Neutrophil (primary cell): ENCODE measurements around the gene FSTL4.

ENCODE experiments used
- H3K27ac ChIP-seq: fragments of 200-600 bp; sonication (generic); 2 replicates; pipeline ENCODE4 v1.5.1; 2016; ENCODE audit warnings: mild to moderate bottlenecking, moderate library complexity
- H3K27me3 ChIP-seq: fragments of 200-600 bp; sonication (generic); 2 replicates; pipeline ENCODE4 v1.6.0; 2016; ENCODE audit warnings: mild to moderate bottlenecking
- H3K36me3 ChIP-seq: fragments of 200-600 bp; sonication (generic); 2 replicates; pipeline ENCODE4 v1.5.1; 2017
- H3K4me1 ChIP-seq, 2 experiments: fragments of 200-600 bp in 1 of 2; sonication (generic) in 1 of 2; 1 replicate in 1 of 2; 2 replicates in 1 of 2; pipeline versions ENCODE4 v1.5.1 to v1.6.1; 2013 to 2016; ENCODE audit warnings: low read depth in 1 of 2, low read length in 1 of 2, mild to moderate bottlenecking in 1 of 2, moderate library complexity in 1 of 2; ENCODE audit not compliant: control insufficient read depth in 1 of 2, insufficient read depth in 1 of 2
- H3K4me3 ChIP-seq, 2 experiments: fragments of 200-600 bp in 1 of 2; sonication (generic) in 1 of 2; 1 replicate in 1 of 2; 2 replicates in 1 of 2; pipeline ENCODE4 v1.5.1; 2013 to 2016; ENCODE audit warnings: low read depth in 1 of 2, low read length in 1 of 2, mild to moderate bottlenecking in 1 of 2, moderate library complexity in 1 of 2
- H3K9me3 ChIP-seq: fragments of 200-600 bp; sonication (generic); 2 replicates; pipeline ENCODE4 v1.5.1; 2016
- TF ChIP-seq, protein P1 (sequence below): fragments of 200-600 bp; sonication (generic); IDR thresholded peaks from 2 replicates; pipeline ENCODE4 v1.5.1; 2016; ENCODE audit warnings: antibody characterized with exemption

The FSTL4 gene

GRCh38 chr5:133468596-133468995, 143.7 kb downstream of the FSTL4 start:
- H3K36me3 ChIP-seq = no peaks in the 10 kb centered on the region
- TF ChIP-seq, protein P1, sequence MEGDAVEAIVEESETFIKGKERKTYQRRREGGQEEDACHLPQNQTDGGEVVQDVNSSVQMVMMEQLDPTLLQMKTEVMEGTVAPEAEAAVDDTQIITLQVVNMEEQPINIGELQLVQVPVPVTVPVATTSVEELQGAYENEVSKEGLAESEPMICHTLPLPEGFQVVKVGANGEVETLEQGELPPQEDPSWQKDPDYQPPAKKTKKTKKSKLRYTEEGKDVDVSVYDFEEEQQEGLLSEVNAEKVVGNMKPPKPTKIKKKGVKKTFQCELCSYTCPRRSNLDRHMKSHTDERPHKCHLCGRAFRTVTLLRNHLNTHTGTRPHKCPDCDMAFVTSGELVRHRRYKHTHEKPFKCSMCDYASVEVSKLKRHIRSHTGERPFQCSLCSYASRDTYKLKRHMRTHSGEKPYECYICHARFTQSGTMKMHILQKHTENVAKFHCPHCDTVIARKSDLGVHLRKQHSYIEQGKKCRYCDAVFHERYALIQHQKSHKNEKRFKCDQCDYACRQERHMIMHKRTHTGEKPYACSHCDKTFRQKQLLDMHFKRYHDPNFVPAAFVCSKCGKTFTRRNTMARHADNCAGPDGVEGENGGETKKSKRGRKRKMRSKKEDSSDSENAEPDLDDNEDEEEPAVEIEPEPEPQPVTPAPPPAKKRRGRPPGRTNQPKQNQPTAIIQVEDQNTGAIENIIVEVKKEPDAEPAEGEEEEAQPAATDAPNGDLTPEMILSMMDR = no peak
- no peak overlapping the region for H3K27ac ChIP-seq
- H3K9me3 ChIP-seq = no peaks in the 10 kb centered on the region
- peaks cover 51% of the 10 kb centered on the region for H3K27me3 ChIP-seq
- no peak overlapping the region for H3K4me3 ChIP-seq
- H3K4me1 ChIP-seq = peaks cover 7 to 14% of the 10 kb centered on the region in 2 experiments

- Histone ChIP-seq H3K27me3 (peaks cover 45% of the 10 kb centered on the region), H3K27ac (no peak overlapping the region), H3K4me1 (peaks cover 7 to 14% of the 10 kb centered on the region in 2 experiments), H3K9me3 (no peaks in the 10 kb centered on the region), H3K36me3 (no peaks in the 10 kb centered on the region), H3K4me3 (no peak overlapping the region)
- TF ChIP-seq, protein P1 = no peak
Measured at GRCh38 chr5:133467826-133468463, 144.4 kb downstream of the FSTL4 start.

DNA sequence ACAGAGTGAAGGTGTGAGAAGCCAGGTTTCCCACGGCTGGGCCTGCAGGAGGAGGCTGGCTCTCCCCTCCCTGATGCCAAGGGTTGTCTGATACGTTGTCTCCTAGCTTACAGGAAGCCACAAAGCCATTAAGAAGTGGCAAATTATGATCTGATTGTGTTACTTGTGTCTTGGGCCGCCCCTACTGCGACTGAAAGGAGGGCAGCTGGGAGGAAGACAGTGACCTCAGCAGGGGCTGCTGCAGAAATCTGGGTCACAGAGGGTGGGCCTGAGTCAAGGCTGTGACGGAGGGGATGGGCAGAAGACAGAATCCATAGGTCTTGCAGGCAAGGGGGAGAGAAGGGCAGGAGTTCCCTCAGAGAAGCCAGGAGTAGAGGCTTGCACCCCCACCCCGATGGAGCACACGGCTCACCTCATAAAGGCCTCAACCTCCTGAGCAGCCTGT, 145.0 kb downstream of the FSTL4 start:
- H3K9me3 ChIP-seq = no peaks in the 10 kb centered on the region
- TF ChIP-seq, protein P1 = no peak
- H3K36me3 ChIP-seq = no peaks in the 10 kb centered on the region
- no peak overlapping the region for H3K4me3 ChIP-seq
- H3K27me3 ChIP-seq = peaks cover 39% of the 10 kb centered on the region
- peaks cover 7 to 14% of the 10 kb centered on the region in 2 experiments for H3K4me1 ChIP-seq
- no peak overlapping the region for H3K27ac ChIP-seq

DNA sequence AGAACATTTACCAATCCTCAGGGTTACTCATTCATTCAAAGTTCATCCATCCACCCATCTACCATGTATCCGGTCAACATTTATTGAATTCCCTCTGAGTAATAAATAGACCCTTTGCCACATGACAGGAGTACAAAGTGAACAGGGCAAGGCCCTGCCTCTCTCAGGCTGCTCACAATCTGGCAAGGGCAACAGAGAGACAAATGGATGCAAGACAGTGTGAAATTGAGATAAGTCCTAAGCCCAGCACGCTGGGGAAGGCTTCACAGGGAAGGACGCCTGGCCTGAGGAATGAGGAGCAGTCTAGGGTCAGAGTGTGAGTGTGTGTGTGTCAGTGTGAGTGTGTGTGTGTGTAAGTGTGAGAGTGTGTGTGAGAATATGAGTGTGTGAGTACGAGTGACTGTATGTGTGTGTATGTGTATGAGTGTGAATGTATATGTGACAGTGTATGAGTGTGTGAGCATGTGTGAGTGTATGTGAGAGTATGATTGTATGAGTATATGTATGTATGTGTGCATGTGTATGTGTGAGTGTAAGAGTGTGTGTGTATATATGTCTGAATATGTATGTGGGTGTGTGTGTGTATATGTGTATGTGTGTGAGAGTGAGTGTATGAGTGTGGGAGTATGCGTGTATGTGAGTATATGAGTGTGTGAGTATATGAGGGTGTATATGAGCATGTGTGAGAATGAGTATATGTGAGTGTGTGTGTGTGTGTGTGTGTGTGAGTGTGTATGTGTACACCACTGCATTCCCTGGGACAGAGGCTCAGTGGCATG, 145.6 kb downstream of the FSTL4 start:
- Histone ChIP-seq H3K9me3 (no peaks in the 10 kb centered on the region), H3K4me1 (peaks cover 7 to 14% of the 10 kb centered on the region in 2 experiments), H3K36me3 (no peaks in the 10 kb centered on the region), H3K27me3 (peaks cover 33% of the 10 kb centered on the region), H3K27ac (no peak overlapping the region), H3K4me3 (no peak overlapping the region)
- TF ChIP-seq, protein P1 = no peak

DNA sequence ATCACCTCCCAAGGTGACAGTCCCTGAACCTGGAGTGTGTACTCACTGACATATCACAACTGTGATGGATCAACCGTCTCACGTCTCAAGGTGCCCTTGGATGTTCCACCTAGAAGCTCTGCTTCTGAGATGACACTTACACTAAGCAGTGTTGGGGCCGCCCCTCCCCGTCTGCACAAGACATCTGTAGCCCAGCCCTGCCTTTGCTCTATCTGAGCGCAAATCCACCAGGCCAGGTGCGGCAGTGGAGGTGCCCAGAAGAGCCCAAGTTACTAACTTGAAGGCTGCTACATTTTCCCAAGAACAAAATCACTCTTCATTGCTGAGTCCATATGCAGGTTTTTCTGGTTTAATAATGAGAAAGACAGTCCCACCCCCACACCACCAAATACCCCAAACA, 148.3 kb downstream of the FSTL4 start:
- Histone ChIP-seq H3K9me3 (no peaks in the 10 kb centered on the region), H3K36me3 (no peaks in the 10 kb centered on the region), H3K27me3 (peaks cover 19% of the 10 kb centered on the region), H3K4me1 (peaks cover 7 to 8% of the 10 kb centered on the region in 2 experiments), H3K4me3 (no peak overlapping the region), H3K27ac (no peak overlapping the region)
- TF ChIP-seq, protein P1 = no peak
